ENCODE results near the gene MTHFD1.

Gene MTHFD1

DNA sequence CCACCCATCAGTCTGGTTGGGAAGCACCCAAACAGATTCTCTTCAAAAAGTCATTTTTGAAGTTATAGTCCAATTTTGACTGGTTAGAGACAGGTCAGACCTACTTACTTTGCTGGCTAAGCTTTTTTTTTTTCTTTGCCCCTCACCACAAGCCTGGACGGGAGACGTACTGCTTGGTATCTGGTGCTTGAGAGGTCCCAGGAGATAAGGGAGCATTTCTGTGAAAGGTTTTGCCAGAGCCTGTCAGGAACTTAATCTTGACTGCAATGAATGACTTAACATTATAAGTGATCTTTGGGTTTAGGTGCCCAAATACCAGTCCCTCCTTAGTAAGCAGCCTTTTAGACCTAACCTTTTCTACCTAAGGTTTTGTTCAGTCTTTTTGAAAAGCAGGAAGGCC lies 6.3 kb downstream of the MTHFD1 start:
- H3K4me3 ChIP-seq (ENCODE audit: low read depth, low read length): no peak overlapping the region
- no peak for DNase-seq (ENCODE audit: low read depth)
- TF ChIP-seq, protein P1, sequence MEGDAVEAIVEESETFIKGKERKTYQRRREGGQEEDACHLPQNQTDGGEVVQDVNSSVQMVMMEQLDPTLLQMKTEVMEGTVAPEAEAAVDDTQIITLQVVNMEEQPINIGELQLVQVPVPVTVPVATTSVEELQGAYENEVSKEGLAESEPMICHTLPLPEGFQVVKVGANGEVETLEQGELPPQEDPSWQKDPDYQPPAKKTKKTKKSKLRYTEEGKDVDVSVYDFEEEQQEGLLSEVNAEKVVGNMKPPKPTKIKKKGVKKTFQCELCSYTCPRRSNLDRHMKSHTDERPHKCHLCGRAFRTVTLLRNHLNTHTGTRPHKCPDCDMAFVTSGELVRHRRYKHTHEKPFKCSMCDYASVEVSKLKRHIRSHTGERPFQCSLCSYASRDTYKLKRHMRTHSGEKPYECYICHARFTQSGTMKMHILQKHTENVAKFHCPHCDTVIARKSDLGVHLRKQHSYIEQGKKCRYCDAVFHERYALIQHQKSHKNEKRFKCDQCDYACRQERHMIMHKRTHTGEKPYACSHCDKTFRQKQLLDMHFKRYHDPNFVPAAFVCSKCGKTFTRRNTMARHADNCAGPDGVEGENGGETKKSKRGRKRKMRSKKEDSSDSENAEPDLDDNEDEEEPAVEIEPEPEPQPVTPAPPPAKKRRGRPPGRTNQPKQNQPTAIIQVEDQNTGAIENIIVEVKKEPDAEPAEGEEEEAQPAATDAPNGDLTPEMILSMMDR (IDR thresholded peaks at IDR 0.05; ENCODE audit: insufficient read depth, low read depth, low read length, missing control alignments): no peak

DNA sequence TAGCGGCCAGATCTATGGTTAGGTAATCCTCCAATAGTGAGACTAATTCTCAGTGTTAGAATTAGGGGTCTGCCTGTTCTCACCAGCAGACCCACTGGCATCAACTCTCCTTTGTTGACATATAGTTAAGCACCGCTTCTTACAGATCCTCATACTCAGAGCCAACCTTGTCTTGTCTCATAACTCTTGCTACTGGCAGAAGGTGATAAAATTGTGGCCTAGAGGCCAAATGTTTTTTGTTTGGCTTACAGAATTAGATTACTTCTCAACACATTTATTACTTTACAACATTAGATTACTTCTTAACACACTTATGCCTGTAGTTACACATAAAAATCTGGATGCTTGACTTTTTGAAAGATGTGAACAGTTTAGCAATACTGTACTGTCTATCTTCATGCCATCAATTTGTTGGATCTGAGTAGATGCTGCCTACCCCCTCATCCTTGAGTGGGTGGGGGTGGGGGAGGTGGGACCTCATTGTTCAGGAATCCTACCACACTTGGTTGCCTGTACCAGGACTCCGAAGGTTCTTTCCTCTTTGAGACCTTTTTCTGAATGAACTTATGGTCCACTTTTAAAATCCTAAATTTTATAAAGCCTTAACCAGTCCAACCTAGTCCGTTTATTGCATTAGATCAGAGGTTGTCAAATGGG lies 7.0 kb downstream of the MTHFD1 start:
- no peak for DNase-seq (ENCODE audit: low read depth)
- TF ChIP-seq, protein P1 (IDR thresholded peaks at IDR 0.05; ENCODE audit: insufficient read depth, low read depth, low read length, missing control alignments): no peak
- no peak overlapping the region for H3K4me3 ChIP-seq (ENCODE audit: low read depth, low read length)

DNA sequence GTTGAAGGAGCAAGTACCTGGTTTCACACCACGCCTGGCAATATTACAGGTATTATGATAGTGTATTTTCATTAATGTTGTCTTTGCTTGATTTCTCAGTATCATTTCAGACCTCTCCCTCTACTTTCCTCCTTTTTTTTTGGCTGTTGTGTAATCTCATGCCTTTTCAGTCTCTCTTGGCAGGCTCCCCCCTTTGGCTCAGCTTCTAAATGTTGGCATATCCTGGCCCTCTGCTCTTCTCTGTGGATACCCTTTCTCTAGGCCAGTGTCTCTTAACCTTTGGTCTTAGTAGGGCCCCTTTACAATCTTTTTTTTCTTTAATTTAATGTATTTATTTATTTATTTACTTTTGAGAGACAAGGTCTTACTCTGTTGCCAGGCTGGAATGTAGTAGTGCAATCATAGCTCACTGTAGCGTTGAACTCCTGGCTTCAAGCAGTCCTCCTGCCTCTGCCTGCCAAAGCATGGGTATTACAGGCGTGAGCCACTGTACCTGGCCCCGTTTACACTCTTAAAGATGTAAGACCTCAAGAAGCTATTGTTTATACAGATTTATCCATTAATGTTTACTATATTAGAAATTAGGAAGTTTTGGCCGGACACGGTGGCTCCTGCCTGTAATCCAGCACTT lies 12.8 kb downstream of the MTHFD1 start:
- no peak for DNase-seq (ENCODE audit: low read depth)
- no peak overlapping the region for H3K4me3 ChIP-seq (ENCODE audit: low read depth, low read length)
- TF ChIP-seq, protein P1 (IDR thresholded peaks at IDR 0.05; ENCODE audit: insufficient read depth, low read depth, low read length, missing control alignments): no peak

DNA sequence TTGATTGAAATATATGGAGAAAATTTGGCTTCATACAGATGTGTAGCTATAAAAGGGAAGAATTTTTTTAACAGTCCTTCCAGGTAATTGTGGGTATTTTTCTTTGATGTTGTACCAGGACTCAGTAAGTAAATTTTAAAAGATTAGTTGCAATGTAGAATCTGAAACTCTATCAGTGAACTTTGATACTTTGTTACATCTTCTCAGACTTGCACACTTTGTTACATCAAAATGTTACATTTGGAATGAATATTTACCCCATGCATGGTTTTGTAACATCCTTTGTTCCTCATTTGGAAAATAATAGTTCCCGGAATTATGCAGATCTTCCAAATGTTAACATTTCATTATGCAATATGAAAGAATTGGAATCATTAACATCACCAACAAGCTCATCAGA lies 13.8 kb downstream of the MTHFD1 start:
- no peak overlapping the region for H3K4me3 ChIP-seq (ENCODE audit: low read depth, low read length)
- TF ChIP-seq, protein P1 (IDR thresholded peaks at IDR 0.05; ENCODE audit: insufficient read depth, low read depth, low read length, missing control alignments): no peak
- DNase-seq (ENCODE audit: low read depth): no peak

DNA sequence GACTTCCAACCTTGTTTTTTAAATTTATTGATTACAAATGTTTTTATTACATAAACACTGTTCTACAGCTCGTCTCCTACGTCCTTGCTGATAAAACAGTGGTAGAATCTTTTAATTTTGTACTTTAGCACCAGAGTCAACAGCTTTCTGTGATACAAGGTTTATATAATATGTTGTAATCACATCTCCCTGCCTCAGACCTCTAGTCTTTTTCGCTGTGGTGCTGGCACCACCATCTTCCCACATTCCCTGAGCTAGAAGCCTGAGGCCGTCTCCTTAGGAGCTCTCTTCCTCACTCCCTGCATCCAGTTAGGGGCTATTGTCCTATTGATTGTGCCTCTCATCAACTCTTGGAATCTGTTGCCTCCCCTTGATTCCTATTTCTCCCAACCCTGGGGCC lies 17.1 kb downstream of the MTHFD1 start:
- TF ChIP-seq, protein P1 (IDR thresholded peaks at IDR 0.05; ENCODE audit: insufficient read depth, low read depth, low read length, missing control alignments): no peak
- DNase-seq (ENCODE audit: low read depth): no peak
- H3K4me3 ChIP-seq (ENCODE audit: low read depth, low read length): no peak overlapping the region

DNA sequence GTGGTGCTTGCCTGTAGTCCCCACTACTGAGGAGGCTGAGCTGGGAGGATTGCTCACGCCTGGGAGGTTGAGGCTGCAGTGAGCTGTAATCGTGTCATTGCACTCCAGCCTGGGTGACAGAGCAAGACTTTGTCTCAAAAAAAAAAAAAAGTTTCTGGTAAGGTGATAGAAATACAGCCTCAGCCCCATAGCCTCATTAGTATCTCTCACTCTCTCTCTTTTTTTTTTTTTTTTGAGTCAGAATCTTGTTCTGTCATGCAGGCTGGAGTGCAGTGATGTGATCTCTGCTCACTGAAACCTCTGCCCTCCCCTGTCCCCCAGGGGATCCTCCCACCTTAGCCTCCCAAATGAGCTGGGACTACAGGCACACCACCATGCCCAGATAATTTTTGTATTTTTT lies 19.2 kb downstream of the MTHFD1 start:
- DNase-seq (ENCODE audit: low read depth): peak; percentile 31
- H3K4me3 ChIP-seq (ENCODE audit: low read depth, low read length): no peak overlapping the region
- TF ChIP-seq, protein P1 (IDR thresholded peaks at IDR 0.05; ENCODE audit: insufficient read depth, low read depth, low read length, missing control alignments): no peak

Data from GM12865 (cell line).